Retinal pigment epithelial cell (primary cell): ENCODE data around the gene ITPKB.
"Not testable (repeated sequence)": the region's sequence is repeated elsewhere in the genome, so short reads cannot be mapped to it uniquely, and the experiment has no call there.

Source experiments
- DNase-seq: peaks from one replicate; pipeline ENCODE4 v3.0.0-alpha.2; 2010; ENCODE audit warnings: low read depth
- H3K4me3 ChIP-seq: 2 replicates; pipeline ENCODE4 v1.5.1; 2011; ENCODE audit warnings: mild to moderate bottlenecking, low read length, control low read depth, moderate library complexity
- CTCF ChIP-seq: conservative IDR thresholded peaks from 2 replicates; pipeline ENCODE4 v1.5.1; 2011; ENCODE audit warnings: low read depth, low read length, control low read depth, inconsistent platforms

Gene ITPKB

GRCh38 chr1:226599636-226600238 lies 139.3 kb downstream of the ITPKB start:
- DNase-seq = no peak
- H3K4me3 ChIP-seq = no peak overlapping the region
- no peak for TF ChIP-seq CTCF

- not testable (repeated sequence) for DNase-seq, H3K4me3 ChIP-seq
Observed at GRCh38 chr1:226598955-226599354, 140.1 kb downstream of the ITPKB start.

GRCh38 chr1:226598455-226598849 lies 140.6 kb downstream of the ITPKB start:
- no peak overlapping the region for H3K4me3 ChIP-seq
- no peak for TF ChIP-seq CTCF
- no peak for DNase-seq

GRCh38 chr1:226597616-226598454 lies 141.2 kb downstream of the ITPKB start:
- no peak for TF ChIP-seq CTCF
- no peak for DNase-seq
- no peak overlapping the region for H3K4me3 ChIP-seq

- DNase-seq = no peak
Observed at GRCh38 chr1:226596531-226597165, 142.4 kb downstream of the ITPKB start.

GRCh38 chr1:226593541-226593940 lies 145.5 kb downstream of the ITPKB start:
- DNase-seq = no peak
- no peak for TF ChIP-seq CTCF
- no peak overlapping the region for H3K4me3 ChIP-seq

More at GRCh38 chr1:226596531-226597165, 142.4 kb downstream of the ITPKB start:
- H3K4me3 ChIP-seq = no peak overlapping the region
- TF ChIP-seq CTCF = no peak

GRCh38 chr1:226590614-226591013 lies 148.5 kb downstream of the ITPKB start:
- DNase-seq = no peak
- no peak overlapping the region for H3K4me3 ChIP-seq
- TF ChIP-seq CTCF = no peak
